Left ventricle myocardium inferior (tissue), 1 donor: ENCODE measurements around the gene RPL7A. TPM values are rescaled to one million over a fixed set of nuclear protein-coding genes. Genes with fewer than 3 reads are reported as not detected.
A peak's percentile ranks its signal among the peaks of the same experiment; 100 is the strongest.
"Not testable (repeated sequence)": the region's sequence is repeated elsewhere in the genome, so short reads cannot be mapped to it uniquely, and the experiment has no call there.

Experiments used
- DNase-seq: peaks from one replicate; pipeline ENCODE4 v3.0.0-alpha.2; 2020
- H3K27ac ChIP-seq: fragments of 200-600 bp; replicated peaks from 2 replicates; pipeline ENCODE4 v1.8.0; 2021
- H3K27me3 ChIP-seq: fragments of 200-600 bp; 2 replicates; pipeline ENCODE4 v1.8.0; 2021; ENCODE audit warnings: low read depth
- H3K36me3 ChIP-seq: fragments of 200-600 bp; 2 replicates; pipeline ENCODE4 v1.8.0; 2021
- H3K4me1 ChIP-seq: fragments of 200-600 bp; 2 replicates; pipeline ENCODE4 v1.8.0; 2021
- H3K4me3 ChIP-seq: fragments of 200-600 bp; 2 replicates; pipeline ENCODE4 v1.8.0; 2021; ENCODE audit warnings: mild to moderate bottlenecking, moderate library complexity
- H3K9me3 ChIP-seq: fragments of 200-600 bp; replicated peaks from 2 replicates; pipeline ENCODE4 v1.8.0; 2021
- CTCF ChIP-seq: fragments of 200-600 bp; IDR thresholded peaks from 2 replicates; pipeline ENCODE4 v1.8.0; 2021; ENCODE audit warnings: antibody characterized with exemption, mild to moderate bottlenecking, borderline replicate concordance
- intact Hi-C: fragments of 100-400 bp; cut with micrococcal nuclease; formaldehyde crosslinking; loops from one replicate; pipeline ENCODE4 v1.11.0; 2022
- total RNA-seq: library from RNA; stranded (reverse); fragmentation: NEBNext Ultra II Directional; extraction: Animal tissue kit (Norgen Biotek cat#: 25700); gene quantifications from one replicate; pipeline ENCODE4 v1.2.1, GENCODE V29; 2021
- donor health status: DM: no; HTN: yes; CAD: no; lungs with severe emphysema.

RPL7A gene
- total RNA-seq, 1 donor from 2014 or later = 859 TPM

- no peak for DNase-seq
- H3K4me1 ChIP-seq = peaks cover 96% of the 10 kb centered on the region
- no peak for TF ChIP-seq CTCF
- no peaks in the 10 kb centered on the region for H3K9me3 ChIP-seq
- H3K36me3 ChIP-seq = peaks cover 21% of the 10 kb centered on the region
- intact Hi-C loops = no loop called here
- H3K27ac ChIP-seq = peak overlapping the region; percentile 27
- no peak overlapping the region for H3K4me3 ChIP-seq
- H3K27me3 ChIP-seq = no peaks in the 10 kb centered on the region
These were observed 24.1 kb downstream of the RPL7A start for GRCh38 chr9:133372144-133372543.

GRCh38 chr9:133374612-133375115 lies 26.6 kb downstream of the RPL7A start:
- Histone ChIP-seq H3K36me3 (peaks cover 16% of the 10 kb centered on the region), H3K4me1 (peaks cover 71% of the 10 kb centered on the region), H3K27ac (peak overlapping the region; percentile 97), H3K27me3 (no peaks in the 10 kb centered on the region), H3K9me3 (no peaks in the 10 kb centered on the region), H3K4me3 (peak overlapping the region; percentile 97)
- intact Hi-C loops = no loop called here
- TF ChIP-seq CTCF = no peak
- DNase-seq = no peak

- Histone ChIP-seq H3K4me1 (peaks cover 66% of the 10 kb centered on the region), H3K36me3 (peaks cover 13% of the 10 kb centered on the region), H3K9me3 (no peaks in the 10 kb centered on the region), H3K27ac (peak overlapping the region; percentile 97), H3K27me3 (no peaks in the 10 kb centered on the region), H3K4me3 (peak overlapping the region; percentile 97)
- TF ChIP-seq CTCF = no peak
- DNase-seq = no peak
- intact Hi-C loops = no loop called here
These were observed 27.2 kb downstream of the RPL7A start for GRCh38 chr9:133375116-133375723.

- Histone ChIP-seq H3K27ac (peak within 1 kb of the TSS; percentile 97), H3K4me1 (peaks cover 58% of the 10 kb centered on the region), H3K4me3 (peak within 1 kb of the TSS; percentile 97), H3K27me3 (no peaks in the 10 kb centered on the region), H3K36me3 (peaks cover 7% of the 10 kb centered on the region), H3K9me3 (no peaks in the 10 kb centered on the region)
- TF ChIP-seq CTCF = peak; percentile 34
- intact Hi-C loops = no loop called here
- DNase-seq = peak; percentile 97
These were observed 28.0 kb downstream of the RPL7A start, which contains the start of the genes STKLD1 and SURF4 for GRCh38 chr9:133375724-133376654. Gene STKLD1 (plus strand): TSS chr9:133376366. CDS start chr9:133376474, 108 bp downstream. Gene SURF4 (minus strand): TSS chr9:133376060. CDS start chr9:133375969, 91 bp downstream.

- H3K27me3 ChIP-seq, H3K4me3 ChIP-seq, H3K36me3 ChIP-seq, intact Hi-C loops, DNase-seq, H3K27ac ChIP-seq, H3K9me3 ChIP-seq: not testable (repeated sequence)
- peaks cover 45% of the 10 kb centered on the region for H3K4me1 ChIP-seq
These were observed 29.3 kb downstream of the RPL7A start for GRCh38 chr9:133377280-133377679.
